Endodermal cell (in vitro differentiated cells): ENCODE results near the gene CGGBP1. TPM values are rescaled to one million over a fixed set of nuclear protein-coding genes. Genes with fewer than 3 reads are reported as not detected.

Experiments
- DNase-seq: peaks from one replicate; pipeline ENCODE4 v3.0.0-alpha.2; 2017
- H3K27ac ChIP-seq: 2 replicates; pipeline ENCODE4 v1.5.1; 2013; ENCODE audit warnings: mild to moderate bottlenecking, low read depth, low read length, moderate library complexity
- H3K27me3 ChIP-seq: 2 replicates; pipeline ENCODE4 v1.6.1; 2013; ENCODE audit warnings: mild to moderate bottlenecking, low read length, moderate library complexity; ENCODE audit not compliant: insufficient read depth, control insufficient read depth, poor library complexity, severe bottlenecking
- H3K36me3 ChIP-seq: 2 replicates; pipeline ENCODE4 v1.7.0; 2013; ENCODE audit warnings: mild to moderate bottlenecking, low read length, moderate library complexity; ENCODE audit not compliant: control insufficient read depth, insufficient read depth
- H3K4me1 ChIP-seq: one replicate; pipeline ENCODE4 v1.7.0; 2013; ENCODE audit warnings: low read length; ENCODE audit not compliant: control insufficient read depth, insufficient read depth
- H3K4me3 ChIP-seq: 2 replicates; pipeline ENCODE4 v1.5.1; 2013; ENCODE audit warnings: mild to moderate bottlenecking, low read length, moderate library complexity
- H3K9ac ChIP-seq: 2 replicates; pipeline ENCODE4 v1.6.1; 2013; ENCODE audit warnings: mild to moderate bottlenecking, low read length, moderate library complexity; ENCODE audit not compliant: poor library complexity, severe bottlenecking; ENCODE audit errors: extremely low read depth
- H3K9me3 ChIP-seq: 2 replicates; pipeline ENCODE4 v1.6.1; 2013; ENCODE audit warnings: mild to moderate bottlenecking, low read length, moderate library complexity; ENCODE audit not compliant: control insufficient read depth
- H3K27ac Mint-ChIP-seq: 2 replicates; pipeline ENCODE4 v1.8.0; 2020; ENCODE audit warnings: mixed read lengths
- H3K27me3 Mint-ChIP-seq: 2 replicates; pipeline ENCODE4 v1.8.0; 2021; ENCODE audit warnings: mild to moderate bottlenecking, mixed read lengths; ENCODE audit not compliant: insufficient read depth
- H3K36me3 Mint-ChIP-seq: 2 replicates; pipeline ENCODE4 v1.8.0; 2020; ENCODE audit warnings: low read depth, mixed read lengths
- H3K4me1 Mint-ChIP-seq: 2 replicates; pipeline ENCODE4 v1.8.0; 2020; ENCODE audit warnings: mixed read lengths
- H3K4me3 Mint-ChIP-seq: 2 replicates; pipeline ENCODE4 v1.8.0; 2020; ENCODE audit warnings: mild to moderate bottlenecking, moderate library complexity, mixed read lengths
- H3K9me3 Mint-ChIP-seq: 2 replicates; pipeline ENCODE4 v1.8.0; 2020; ENCODE audit warnings: mild to moderate bottlenecking, mixed read lengths
- WGBS, 2 experiments: methylation state at CpG; one replicate each; pipeline versions ENCODE4 v1.1.5 to v1.1.7; 2013; ENCODE audit warnings: missing lambda C conversion rate in 2 of 2, mixed read lengths in 1 of 2; ENCODE audit not compliant: insufficient coverage in 1 of 2, insufficient read length in 1 of 2; 5-methylcytosine and 5-hydroxymethylcytosine counted together
- total RNA-seq, 2 donors: library from RNA; stranded (reverse); fragmentation: NEBNext Ultra II Directional in 1 of 2; extraction: Animal tissue kit (Norgen Biotek cat#: 25700) in 1 of 2; gene quantifications; 2 replicates in 1 of 2; 3 replicates in 1 of 2; pipeline ENCODE4 v1.2.1, GENCODE V29; 2021
- TF ChIP-seq, protein P1 (sequence below): fragments of 200-600 bp; sonication (generic); conservative IDR thresholded peaks from 2 replicates; pipeline ENCODE4 v1.5.0; 2021; ENCODE audit warnings: antibody characterized with exemption, mild to moderate bottlenecking

CGGBP1 gene
- total RNA-seq, 2 donors from 2014 or later = 81.5 to 96.3 TPM

GRCh38 chr3:88030210-88030609, 28.6 kb downstream of the CGGBP1 start:
- H3K27ac Mint-ChIP-seq = no peak overlapping the region
- H3K9me3 Mint-ChIP-seq = peaks cover 33% of the 10 kb centered on the region
- H3K27me3 ChIP-seq = no peaks in the 10 kb centered on the region
- H3K4me1 Mint-ChIP-seq = no peaks in the 10 kb centered on the region
- no peak overlapping the region for H3K4me3 Mint-ChIP-seq
- 78% methylated on average over 1 of the region's 3 CpGs; no CpG with 5 or more reads in 1 of the 2 experiments for WGBS, 2 experiments
- no peak overlapping the region for H3K9ac ChIP-seq
- H3K36me3 Mint-ChIP-seq = peaks cover 4% of the 10 kb centered on the region
- H3K4me1 ChIP-seq = no peaks in the 10 kb centered on the region
- TF ChIP-seq, protein P1, sequence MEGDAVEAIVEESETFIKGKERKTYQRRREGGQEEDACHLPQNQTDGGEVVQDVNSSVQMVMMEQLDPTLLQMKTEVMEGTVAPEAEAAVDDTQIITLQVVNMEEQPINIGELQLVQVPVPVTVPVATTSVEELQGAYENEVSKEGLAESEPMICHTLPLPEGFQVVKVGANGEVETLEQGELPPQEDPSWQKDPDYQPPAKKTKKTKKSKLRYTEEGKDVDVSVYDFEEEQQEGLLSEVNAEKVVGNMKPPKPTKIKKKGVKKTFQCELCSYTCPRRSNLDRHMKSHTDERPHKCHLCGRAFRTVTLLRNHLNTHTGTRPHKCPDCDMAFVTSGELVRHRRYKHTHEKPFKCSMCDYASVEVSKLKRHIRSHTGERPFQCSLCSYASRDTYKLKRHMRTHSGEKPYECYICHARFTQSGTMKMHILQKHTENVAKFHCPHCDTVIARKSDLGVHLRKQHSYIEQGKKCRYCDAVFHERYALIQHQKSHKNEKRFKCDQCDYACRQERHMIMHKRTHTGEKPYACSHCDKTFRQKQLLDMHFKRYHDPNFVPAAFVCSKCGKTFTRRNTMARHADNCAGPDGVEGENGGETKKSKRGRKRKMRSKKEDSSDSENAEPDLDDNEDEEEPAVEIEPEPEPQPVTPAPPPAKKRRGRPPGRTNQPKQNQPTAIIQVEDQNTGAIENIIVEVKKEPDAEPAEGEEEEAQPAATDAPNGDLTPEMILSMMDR = no peak
- peaks cover 33% of the 10 kb centered on the region for H3K9me3 ChIP-seq
- no peak for DNase-seq
- no peak overlapping the region for H3K4me3 ChIP-seq
- no peak overlapping the region for H3K27ac ChIP-seq
- no peaks in the 10 kb centered on the region for H3K27me3 Mint-ChIP-seq
- H3K36me3 ChIP-seq = no peaks in the 10 kb centered on the region

DNA sequence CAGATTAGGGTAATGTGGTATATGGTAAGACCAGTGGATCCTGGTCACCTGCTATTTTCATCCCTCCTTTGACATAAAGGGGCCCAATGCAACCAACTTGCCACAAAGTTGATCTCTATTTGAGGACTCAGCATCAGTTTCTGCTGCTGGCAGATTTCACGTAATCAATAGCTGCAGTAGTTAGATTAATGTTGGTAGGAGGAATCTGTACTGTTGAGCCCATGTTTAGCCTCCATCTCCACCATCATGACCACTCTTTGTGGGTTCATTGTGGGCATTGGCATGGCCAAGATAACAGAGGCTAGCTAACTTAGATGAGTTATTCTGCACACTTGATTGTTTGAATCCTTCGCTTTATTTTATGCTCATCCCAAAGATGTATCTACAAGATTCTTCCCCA, 29.9 kb downstream of the CGGBP1 start:
- no peak for DNase-seq
- H3K27ac ChIP-seq = no peak overlapping the region
- no peaks in the 10 kb centered on the region for H3K27me3 ChIP-seq
- peaks cover 34% of the 10 kb centered on the region for H3K9me3 ChIP-seq
- TF ChIP-seq, protein P1 = no peak
- H3K4me1 Mint-ChIP-seq = no peaks in the 10 kb centered on the region
- no peak overlapping the region for H3K9ac ChIP-seq
- no peak overlapping the region for H3K27ac Mint-ChIP-seq
- H3K36me3 ChIP-seq = no peaks in the 10 kb centered on the region
- WGBS, 2 experiments = 96 to 100% methylated on average over 2 of the region's 2 CpGs
- H3K36me3 Mint-ChIP-seq = peaks cover 4% of the 10 kb centered on the region
- H3K4me3 Mint-ChIP-seq = no peak overlapping the region
- H3K4me3 ChIP-seq = no peak overlapping the region
- no peaks in the 10 kb centered on the region for H3K4me1 ChIP-seq
- peaks cover 34% of the 10 kb centered on the region for H3K9me3 Mint-ChIP-seq
- H3K27me3 Mint-ChIP-seq = no peaks in the 10 kb centered on the region

DNA sequence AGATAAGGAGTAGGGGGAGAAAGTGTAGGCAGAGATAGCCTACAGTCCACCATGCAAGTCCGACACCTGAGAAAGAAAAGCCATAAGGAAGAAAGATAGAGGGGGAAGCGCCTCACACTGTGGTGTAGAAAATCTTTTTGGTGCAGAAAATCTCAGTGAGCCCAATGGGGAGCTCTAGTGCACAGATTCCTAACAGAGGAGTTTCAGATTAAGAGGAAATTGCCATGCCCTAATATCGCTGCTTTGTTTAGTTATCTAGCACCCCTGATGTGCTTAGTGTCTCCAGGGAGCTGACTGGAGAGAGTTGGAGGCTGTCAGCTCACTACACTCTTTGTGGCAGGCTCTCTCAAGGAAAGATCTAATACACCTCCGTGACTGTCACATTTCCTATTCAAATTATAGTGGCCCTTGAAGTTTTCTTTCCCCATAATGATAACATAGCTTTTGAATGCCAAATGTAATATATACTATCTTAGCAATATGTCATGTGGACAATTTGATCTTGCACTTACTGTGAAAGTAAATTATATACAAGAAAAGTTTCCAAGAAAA, 33.7 kb downstream of the CGGBP1 start:
- H3K27ac ChIP-seq = no peak overlapping the region
- H3K27me3 Mint-ChIP-seq = no peaks in the 10 kb centered on the region
- WGBS, 2 experiments = 63 to 70% methylated on average over 4 of the region's 4 CpGs

More for the DNA sequence above, 33.7 kb downstream of the CGGBP1 start:
- no peak overlapping the region for H3K27ac Mint-ChIP-seq
- H3K4me3 ChIP-seq = peak overlapping the region; percentile 14
- H3K9ac ChIP-seq = no peak overlapping the region
- no peaks in the 10 kb centered on the region for H3K36me3 ChIP-seq
- H3K9me3 Mint-ChIP-seq = peaks cover 40% of the 10 kb centered on the region
- H3K4me1 Mint-ChIP-seq = no peaks in the 10 kb centered on the region
- H3K36me3 Mint-ChIP-seq = peaks cover 4% of the 10 kb centered on the region
- peaks cover 39% of the 10 kb centered on the region for H3K9me3 ChIP-seq
- TF ChIP-seq, protein P1 = no peak
- H3K4me3 Mint-ChIP-seq = no peak overlapping the region
- H3K4me1 ChIP-seq = no peaks in the 10 kb centered on the region
- H3K27me3 ChIP-seq = no peaks in the 10 kb centered on the region
- DNase-seq = no peak
